Suprapubic skin (tissue), 4 donors: ENCODE results near the gene ZBTB47. TPM values are rescaled to one million over a fixed set of nuclear protein-coding genes. Genes with fewer than 3 reads are reported as not detected.

ENCODE experiments used
- DNase-seq, 2 donors: peaks; one replicate each; pipeline ENCODE4 v3.0.0-alpha.2; 2019; ENCODE audit warnings: low spot score in 2 of 2
- H3K27ac ChIP-seq: fragments of 200-600 bp; sonication (generic); one replicate; pipeline ENCODE4 v1.5.1; 2019
- H3K27me3 ChIP-seq: fragments of 200-600 bp; sonication (generic); one replicate; pipeline ENCODE4 v1.5.1; 2019
- H3K36me3 ChIP-seq: fragments of 200-600 bp; sonication (generic); one replicate; pipeline ENCODE4 v1.5.1; 2019
- H3K4me1 ChIP-seq: fragments of 200-600 bp; sonication (generic); one replicate; pipeline ENCODE4 v1.5.1; 2019
- H3K4me3 ChIP-seq: fragments of 200-600 bp; sonication (generic); one replicate; pipeline ENCODE4 v1.5.1; 2019; ENCODE audit warnings: mild to moderate bottlenecking
- H3K9me3 ChIP-seq: fragments of 200-600 bp; sonication (generic); one replicate; pipeline ENCODE4 v1.5.1; 2019
- CTCF ChIP-seq, 2 donors: fragments of 200-600 bp in 1 of 2; fragments of 450-650 bp in 1 of 2; sonication (generic) in 1 of 2; IDR thresholded peaks; one replicate each; pipeline ENCODE4 v1.5.1; 2016 to 2019; ENCODE audit warnings: antibody characterized with exemption in 2 of 2, mild to moderate bottlenecking in 1 of 2, moderate library complexity in 1 of 2
- EP300 ChIP-seq: sonication (generic); formaldehyde crosslinking; IDR thresholded peaks from one replicate; pipeline ENCODE4 v1.6.1; 2017; ENCODE audit warnings: antibody characterized with exemption
- POLR2A ChIP-seq, 2 donors: fragments of 450-650 bp; IDR thresholded peaks; one replicate each; pipeline ENCODE4 v1.6.1; 2017; ENCODE audit warnings: antibody characterized with exemption in 2 of 2, mild to moderate bottlenecking in 2 of 2, moderate library complexity in 2 of 2
- POLR2AphosphoS5 ChIP-seq, 3 donors: sonication (generic); formaldehyde crosslinking; IDR thresholded peaks; one replicate each; pipeline ENCODE4 v1.6.1; 2017; ENCODE audit warnings: antibody characterized with exemption in 3 of 3
- WGBS: methylation state at CpG from one replicate; pipeline ENCODE4 v1.1.5; 2018; 5-methylcytosine and 5-hydroxymethylcytosine counted together
- total RNA-seq, 4 donors: library from RNA; depleted of rRNA; stranded (reverse); fragments of >200 nt; gene quantifications; one replicate each; pipeline ENCODE4 v1.1.0, GENCODE V29; 2016

The ZBTB47 gene
- total RNA-seq, 4 donors from 2014 or later, result 17.9 to 36.1 (median 20.7) TPM

- 90% methylated on average over 3 of the region's 5 CpGs for WGBS
- TF ChIP-seq POLR2A (IDR thresholded peaks at IDR 0.05) (no peak), CTCF (IDR thresholded peaks at IDR 0.05) (no peak), POLR2AphosphoS5 (IDR thresholded peaks at IDR 0.05) (no peak), EP300 (no peak)
- Histone ChIP-seq H3K27ac (no peak overlapping the region), H3K27me3 (no peaks in the 10 kb centered on the region), H3K4me3 (no peak overlapping the region), H3K9me3 (no peaks in the 10 kb centered on the region), H3K4me1 (no peaks in the 10 kb centered on the region), H3K36me3 (no peaks in the 10 kb centered on the region)
- DNase-seq, result no peak
Measured at GRCh38 chr3:42703695-42704025, 50.2 kb downstream of the ZBTB47 start.

- Histone ChIP-seq H3K36me3 (no peaks in the 10 kb centered on the region), H3K27ac (no peak overlapping the region), H3K27me3 (no peaks in the 10 kb centered on the region), H3K4me3 (no peak overlapping the region), H3K4me1 (no peaks in the 10 kb centered on the region), H3K9me3 (no peaks in the 10 kb centered on the region)
- TF ChIP-seq POLR2A (IDR thresholded peaks at IDR 0.05), result no peak
- no peak for TF ChIP-seq CTCF (IDR thresholded peaks at IDR 0.05)
- no peak for TF ChIP-seq POLR2AphosphoS5 (IDR thresholded peaks at IDR 0.05)
- no peak for TF ChIP-seq EP300
- no peak for DNase-seq
- WGBS, result 90% methylated on average over 7 of the region's 8 CpGs
Measured at GRCh38 chr3:42704136-42704841, 50.8 kb downstream of the ZBTB47 start.

GRCh38 chr3:42705058-42705767 is 51.7 kb downstream of the ZBTB47 start:
- TF ChIP-seq POLR2A (IDR thresholded peaks at IDR 0.05) (no peak), CTCF (IDR thresholded peaks at IDR 0.05) (no peak), EP300 (no peak), POLR2AphosphoS5 (IDR thresholded peaks at IDR 0.05) (no peak)
- 80% methylated on average over 5 of the region's 7 CpGs for WGBS
- H3K36me3 ChIP-seq, result no peaks in the 10 kb centered on the region
- H3K9me3 ChIP-seq, result no peaks in the 10 kb centered on the region
- no peaks in the 10 kb centered on the region for H3K27me3 ChIP-seq
- H3K4me1 ChIP-seq, result no peaks in the 10 kb centered on the region
- H3K27ac ChIP-seq, result no peak overlapping the region
- no peak overlapping the region for H3K4me3 ChIP-seq
- peak in 1 of 2 donors; percentile 63 for DNase-seq

- H3K27me3 ChIP-seq, result no peaks in the 10 kb centered on the region
- TF ChIP-seq POLR2AphosphoS5 (IDR thresholded peaks at IDR 0.05) (no peak), EP300 (no peak), POLR2A (IDR thresholded peaks at IDR 0.05) (no peak), CTCF (IDR thresholded peaks at IDR 0.05) (no peak)
- no peak overlapping the region for H3K27ac ChIP-seq
- H3K4me3 ChIP-seq, result no peak overlapping the region
- 69% methylated on average over 10 of the region's 10 CpGs for WGBS
- no peaks in the 10 kb centered on the region for H3K4me1 ChIP-seq
- DNase-seq, result peak in 1 of 2 donors; percentile 65
- H3K9me3 ChIP-seq, result no peaks in the 10 kb centered on the region
- H3K36me3 ChIP-seq, result no peaks in the 10 kb centered on the region
Measured at GRCh38 chr3:42705962-42706585, 52.6 kb downstream of the ZBTB47 start.
